RPMI8226 (cell line): Measurements from ENCODE around the gene LAIR2.
A peak's percentile ranks its signal among the peaks of the same experiment; 100 is the strongest.
"Not testable (repeated sequence)": the region's sequence is repeated elsewhere in the genome, so short reads cannot be mapped to it uniquely, and the experiment has no call there.

Experiments
- DNase-seq: peaks from one replicate; pipeline ENCODE4 v3.0.0-alpha.2; 2015

Gene LAIR2

GRCh38 chr19:54464630-54465425, 37.8 kb upstream of the LAIR2 start:
- peak; percentile 95 for DNase-seq

- no peak for DNase-seq
Observed at GRCh38 chr19:54465426-54466109, 37.1 kb upstream of the LAIR2 start.

GRCh38 chr19:54466110-54466480, 36.5 kb upstream of the LAIR2 start:
- DNase-seq = not testable (repeated sequence)

DNA sequence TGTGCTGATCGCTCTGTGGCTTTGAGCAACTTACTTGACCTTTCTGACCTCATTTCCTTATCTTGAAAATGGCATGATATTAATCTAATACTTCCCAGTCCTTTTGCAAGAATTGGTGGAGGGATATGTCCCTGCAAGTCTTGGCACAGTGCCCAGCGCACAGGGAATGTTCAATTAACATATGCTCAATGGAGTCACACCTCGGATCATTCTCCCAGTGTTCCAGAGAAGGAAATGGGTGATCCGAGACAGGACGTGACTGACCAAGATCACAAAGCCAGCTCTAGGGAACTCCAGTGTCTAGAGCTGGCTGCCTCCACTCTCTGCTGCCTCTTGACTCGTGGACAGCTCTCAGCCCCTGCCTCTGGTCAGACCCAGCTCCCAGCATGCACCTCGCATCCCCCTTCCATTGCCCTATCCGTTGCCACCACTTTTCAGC, 33.1 kb upstream of the LAIR2 start:
- DNase-seq = no peak

DNA sequence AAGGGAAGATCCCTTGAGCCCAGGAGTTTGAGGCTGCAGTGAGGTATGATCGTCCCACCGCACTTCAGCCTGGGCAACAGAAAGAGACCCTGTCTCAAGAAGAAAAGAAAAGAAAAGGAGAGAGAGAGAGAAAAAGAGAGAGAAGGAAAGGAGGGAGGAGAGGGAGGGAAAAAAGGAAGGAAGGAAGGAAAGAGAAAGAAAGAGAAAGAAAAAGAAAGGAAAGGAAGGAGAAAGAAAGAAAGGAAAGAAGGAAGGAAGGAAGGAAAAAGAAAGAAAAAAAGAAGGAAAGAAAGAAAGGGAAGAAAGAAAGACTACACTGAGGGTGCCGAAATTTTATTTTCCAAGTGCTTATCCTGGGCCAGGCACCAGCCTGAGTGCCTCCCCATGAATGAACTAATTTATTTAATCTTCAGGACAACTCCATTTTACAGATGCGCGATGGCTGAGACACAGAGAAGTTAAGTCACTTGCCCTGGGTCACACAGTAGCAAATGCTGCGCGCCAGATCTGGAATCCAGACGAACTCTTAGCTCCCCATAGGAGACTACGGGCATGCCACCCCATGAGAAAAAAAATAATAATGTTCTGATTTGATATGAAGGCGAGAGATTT, 32.2 kb upstream of the LAIR2 start:
- no peak for DNase-seq

GRCh38 chr19:54470991-54471782, 31.4 kb upstream of the LAIR2 start:
- DNase-seq = peak; percentile 47

GRCh38 chr19:54473071-54473891, 29.4 kb upstream of the LAIR2 start, which contains the start of gene CDC42EP5:
Gene CDC42EP5, minus strand, starts transcription at chr19:54473296. Its CDS starts 7,749 bp downstream, at chr19:54465547.
- peak; percentile 26 for DNase-seq

GRCh38 chr19:54473892-54474372, 28.7 kb upstream of the LAIR2 start:
- DNase-seq = no peak

- DNase-seq = no peak
Observed at GRCh38 chr19:54475706-54476105, 26.9 kb upstream of the LAIR2 start.

DNA sequence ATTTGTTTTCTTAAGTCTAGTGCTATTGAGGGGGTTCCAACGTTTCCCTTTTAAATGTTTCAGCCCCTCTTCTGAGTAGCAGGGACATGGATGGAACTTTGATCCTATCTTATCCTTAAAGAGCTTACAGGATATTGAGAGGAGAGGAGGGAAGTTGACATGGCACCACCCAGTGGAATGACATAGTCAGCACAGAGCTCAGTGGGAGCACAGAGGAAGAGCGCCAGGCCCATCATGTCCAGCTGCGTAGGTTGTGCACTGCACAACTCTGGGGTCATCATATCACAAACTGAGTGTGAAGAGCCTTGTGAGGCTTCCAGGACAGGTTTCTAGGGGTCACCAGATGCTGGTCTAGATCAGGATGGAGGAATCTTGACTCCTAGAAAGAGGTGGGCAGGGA, 25.0 kb upstream of the LAIR2 start:
- no peak for DNase-seq

- peak; percentile 61 for DNase-seq
Observed at GRCh38 chr19:54478677-54479266, 23.9 kb upstream of the LAIR2 start.

DNA sequence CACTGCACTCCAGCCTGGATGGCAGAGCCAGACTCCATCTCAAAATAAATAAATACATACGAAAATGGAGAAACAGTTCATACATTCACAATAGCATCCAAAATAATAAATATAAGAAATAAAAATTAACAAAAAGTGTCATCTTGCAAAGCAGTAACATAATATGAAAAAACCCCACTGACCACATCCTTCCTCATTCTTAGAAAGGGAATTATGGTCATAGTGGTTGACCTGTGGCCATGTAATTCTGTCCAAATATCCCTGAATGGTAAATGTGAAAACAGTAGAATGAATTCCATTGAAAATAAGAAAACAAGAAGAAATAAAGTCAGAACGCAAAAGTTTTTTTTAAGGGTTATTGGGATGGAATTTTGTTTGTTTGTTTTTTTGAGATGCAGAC, 22.6 kb upstream of the LAIR2 start:
- DNase-seq = no peak

DNA sequence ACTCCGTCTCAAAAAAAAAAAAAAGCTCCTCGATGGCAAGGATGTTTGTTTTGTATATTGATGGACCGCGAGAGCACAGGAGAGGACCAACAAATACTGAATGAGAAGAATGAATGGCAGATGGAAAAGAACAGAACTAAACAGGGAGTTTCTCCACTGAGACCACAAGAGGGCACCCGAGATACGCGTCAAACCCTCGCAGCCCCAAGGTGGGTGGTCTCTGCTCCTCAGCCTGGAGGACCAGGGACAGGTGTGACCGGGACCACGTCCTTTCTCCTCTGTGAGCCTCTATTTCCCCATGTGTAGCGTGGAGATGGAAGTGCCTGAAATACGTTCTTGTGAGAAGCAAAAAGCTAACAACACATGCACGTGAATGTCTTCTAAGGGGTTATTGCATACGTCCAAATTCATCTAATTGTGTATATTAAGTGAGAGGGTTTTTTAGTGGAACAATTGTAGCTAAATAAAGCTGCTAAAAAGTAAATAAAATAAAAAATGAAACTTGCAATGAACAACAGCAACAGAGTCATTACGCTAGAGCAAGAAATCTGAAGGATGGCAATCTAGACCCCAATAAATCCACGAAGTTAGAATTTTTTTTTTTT, 21.2 kb upstream of the LAIR2 start:
- DNase-seq = peak; percentile 60

- DNase-seq = no peak
Observed at GRCh38 chr19:54482889-54483288, 19.7 kb upstream of the LAIR2 start.

- no peak for DNase-seq
Observed at GRCh38 chr19:54484451-54484850, 18.2 kb upstream of the LAIR2 start.

GRCh38 chr19:54485851-54486250, 16.8 kb upstream of the LAIR2 start:
- no peak for DNase-seq

- DNase-seq = no peak
Observed at GRCh38 chr19:54489341-54489740, 13.3 kb upstream of the LAIR2 start.

- no peak for DNase-seq
Observed at GRCh38 chr19:54489766-54490165, 12.9 kb upstream of the LAIR2 start.

GRCh38 chr19:54492568-54492967, 10.1 kb upstream of the LAIR2 start:
- DNase-seq = no peak

- not testable (repeated sequence) for DNase-seq
Observed at GRCh38 chr19:54493056-54493455, 9.6 kb upstream of the LAIR2 start.

DNA sequence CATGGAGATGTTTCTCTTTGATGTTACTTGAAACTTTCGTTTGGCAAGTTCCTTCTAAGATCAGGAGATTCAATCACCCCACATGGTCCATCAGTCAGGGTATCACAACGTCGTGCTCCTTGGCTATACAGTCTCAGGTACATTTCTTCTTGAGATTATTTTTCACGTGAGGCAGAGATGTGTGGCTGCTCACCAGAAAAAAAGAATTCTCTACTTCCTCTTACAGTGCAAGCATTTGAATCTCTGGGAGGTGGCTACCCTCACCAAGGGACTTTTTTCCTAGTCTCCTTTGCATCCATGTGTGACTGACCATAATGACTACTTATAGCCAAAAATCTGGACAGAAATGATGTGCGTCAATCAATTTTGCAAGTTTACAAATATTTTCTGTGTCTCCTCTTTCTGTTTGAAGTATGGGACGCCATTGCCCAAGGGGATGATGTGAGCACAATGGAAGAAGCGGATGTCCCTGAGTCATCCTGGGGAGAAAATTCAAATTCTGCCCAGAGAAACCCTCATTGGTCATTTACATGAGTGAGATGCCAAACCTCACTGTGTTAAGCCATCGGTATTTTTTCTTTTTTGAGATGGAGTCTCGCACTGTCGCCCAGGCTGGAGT, 8.6 kb upstream of the LAIR2 start:
- DNase-seq = no peak
